ENCODE measurements around the gene PCDH17.

- no peak for TF ChIP-seq EZH2 (IDR thresholded peaks at IDR 0.05; ENCODE audit: insufficient read depth, poor library complexity, severe bottlenecking)
- no peak for TF ChIP-seq EZH2phosphoT487 (IDR thresholded peaks at IDR 0.05; ENCODE audit: insufficient read depth, low read depth)
Observed at GRCh38 chr13:57748096-57748495, 116.6 kb downstream of the PCDH17 start.

All from GM23248 (cell line).